GM23338 (cell line): ENCODE measurements around the gene C6orf89.

ENCODE experiments used
- CREB1 ChIP-seq: fragments of 250-450 bp; sonication (Bioruptor Pico); IDR thresholded peaks from 2 replicates; pipeline ENCODE4 v1.5.0; 2020; ENCODE audit warnings: low read depth, mild to moderate bottlenecking, moderate library complexity
- EZH2 ChIP-seq: fragments of 200-600 bp; sonication (generic); IDR thresholded peaks from one replicate; pipeline ENCODE4 v1.8.0; 2017; ENCODE audit warnings: antibody characterized with exemption, mild to moderate bottlenecking, low read depth; ENCODE audit not compliant: unreplicated experiment
- EZH2phosphoT487 ChIP-seq: fragments of 200-600 bp; sonication (generic); IDR thresholded peaks from one replicate; pipeline ENCODE4 v1.8.1; 2018; ENCODE audit warnings: antibody characterized with exemption; ENCODE audit not compliant: unreplicated experiment
- JUNB ChIP-seq: IDR thresholded peaks from one replicate; pipeline ENCODE4 v1.6.1; 2016; ENCODE audit warnings: antibody characterized with exemption; ENCODE audit not compliant: unreplicated experiment
- POLR2AphosphoS5 ChIP-seq: IDR thresholded peaks from 2 replicates; pipeline ENCODE4 v1.6.1; 2016; ENCODE audit warnings: antibody characterized with exemption, low read depth
- STAT1 ChIP-seq: IDR thresholded peaks from one replicate; pipeline ENCODE4 v1.6.1; 2016; ENCODE audit warnings: antibody characterized with exemption; ENCODE audit not compliant: unreplicated experiment
- TF ChIP-seq, protein P1 (sequence below), 2 experiments: fragments of 200-600 bp in 1 of 2; sonication (generic) in 1 of 2; conservative IDR thresholded peaks; 2 replicates each; pipeline versions ENCODE4 v1.5.1 to v1.6.1; 2016 to 2017; ENCODE audit warnings: antibody characterized with exemption in 2 of 2, low read depth in 2 of 2, mild to moderate bottlenecking in 2 of 2, moderate library complexity in 1 of 2
- TF ChIP-seq, protein P2 (sequence below): IDR thresholded peaks from one replicate; pipeline ENCODE4 v1.6.1; 2018; ENCODE audit warnings: antibody characterized with exemption; ENCODE audit not compliant: unreplicated experiment
- TF ChIP-seq, protein P3 (sequence below): IDR thresholded peaks from 2 replicates; pipeline ENCODE4 v1.6.1; 2016; ENCODE audit warnings: antibody characterized with exemption

DNA sequence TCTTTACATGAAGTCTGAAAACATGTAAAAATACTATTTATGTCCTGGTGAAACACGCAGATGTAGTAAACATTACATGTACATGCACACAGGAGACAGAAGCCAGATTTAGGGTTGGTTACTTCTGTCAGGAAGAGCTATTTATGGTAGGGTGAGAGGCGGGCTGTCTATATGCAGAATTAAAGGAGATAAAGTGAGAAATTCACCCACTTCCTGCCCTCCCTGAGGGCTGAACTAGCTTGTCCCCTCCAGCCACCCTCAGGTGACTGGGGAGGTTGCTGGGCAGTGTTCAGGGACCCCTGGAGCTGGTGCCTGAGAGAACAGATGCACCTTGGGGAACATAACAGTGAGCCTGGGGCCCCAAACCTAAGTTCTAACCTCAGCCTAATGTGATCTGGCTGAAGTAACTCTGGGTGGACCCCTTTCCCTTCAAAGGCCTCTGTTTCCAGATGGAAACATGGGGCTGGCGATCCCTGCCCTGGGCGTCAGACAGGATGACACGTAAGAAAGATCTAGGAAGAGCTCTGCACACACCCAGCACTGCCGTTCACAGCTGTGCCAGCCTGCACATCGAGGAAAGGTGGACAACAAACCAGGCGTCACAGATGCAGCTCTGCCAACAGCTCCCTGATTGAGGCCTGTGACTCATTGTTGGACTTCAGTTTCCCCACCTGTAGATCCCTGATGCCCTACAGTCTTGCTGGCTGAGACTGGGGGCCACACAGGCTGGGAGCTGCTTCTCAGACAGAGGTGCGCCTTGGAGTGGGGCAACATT lies 70.1 kb downstream of the C6orf89 start:
- TF ChIP-seq, protein P1, sequence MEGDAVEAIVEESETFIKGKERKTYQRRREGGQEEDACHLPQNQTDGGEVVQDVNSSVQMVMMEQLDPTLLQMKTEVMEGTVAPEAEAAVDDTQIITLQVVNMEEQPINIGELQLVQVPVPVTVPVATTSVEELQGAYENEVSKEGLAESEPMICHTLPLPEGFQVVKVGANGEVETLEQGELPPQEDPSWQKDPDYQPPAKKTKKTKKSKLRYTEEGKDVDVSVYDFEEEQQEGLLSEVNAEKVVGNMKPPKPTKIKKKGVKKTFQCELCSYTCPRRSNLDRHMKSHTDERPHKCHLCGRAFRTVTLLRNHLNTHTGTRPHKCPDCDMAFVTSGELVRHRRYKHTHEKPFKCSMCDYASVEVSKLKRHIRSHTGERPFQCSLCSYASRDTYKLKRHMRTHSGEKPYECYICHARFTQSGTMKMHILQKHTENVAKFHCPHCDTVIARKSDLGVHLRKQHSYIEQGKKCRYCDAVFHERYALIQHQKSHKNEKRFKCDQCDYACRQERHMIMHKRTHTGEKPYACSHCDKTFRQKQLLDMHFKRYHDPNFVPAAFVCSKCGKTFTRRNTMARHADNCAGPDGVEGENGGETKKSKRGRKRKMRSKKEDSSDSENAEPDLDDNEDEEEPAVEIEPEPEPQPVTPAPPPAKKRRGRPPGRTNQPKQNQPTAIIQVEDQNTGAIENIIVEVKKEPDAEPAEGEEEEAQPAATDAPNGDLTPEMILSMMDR (conservative IDR thresholded peaks at IDR 0.05; ENCODE audit: low read depth in 2 of 2) = no peak
- no peak for TF ChIP-seq EZH2phosphoT487
- no peak for TF ChIP-seq EZH2
- TF ChIP-seq, protein P2, sequence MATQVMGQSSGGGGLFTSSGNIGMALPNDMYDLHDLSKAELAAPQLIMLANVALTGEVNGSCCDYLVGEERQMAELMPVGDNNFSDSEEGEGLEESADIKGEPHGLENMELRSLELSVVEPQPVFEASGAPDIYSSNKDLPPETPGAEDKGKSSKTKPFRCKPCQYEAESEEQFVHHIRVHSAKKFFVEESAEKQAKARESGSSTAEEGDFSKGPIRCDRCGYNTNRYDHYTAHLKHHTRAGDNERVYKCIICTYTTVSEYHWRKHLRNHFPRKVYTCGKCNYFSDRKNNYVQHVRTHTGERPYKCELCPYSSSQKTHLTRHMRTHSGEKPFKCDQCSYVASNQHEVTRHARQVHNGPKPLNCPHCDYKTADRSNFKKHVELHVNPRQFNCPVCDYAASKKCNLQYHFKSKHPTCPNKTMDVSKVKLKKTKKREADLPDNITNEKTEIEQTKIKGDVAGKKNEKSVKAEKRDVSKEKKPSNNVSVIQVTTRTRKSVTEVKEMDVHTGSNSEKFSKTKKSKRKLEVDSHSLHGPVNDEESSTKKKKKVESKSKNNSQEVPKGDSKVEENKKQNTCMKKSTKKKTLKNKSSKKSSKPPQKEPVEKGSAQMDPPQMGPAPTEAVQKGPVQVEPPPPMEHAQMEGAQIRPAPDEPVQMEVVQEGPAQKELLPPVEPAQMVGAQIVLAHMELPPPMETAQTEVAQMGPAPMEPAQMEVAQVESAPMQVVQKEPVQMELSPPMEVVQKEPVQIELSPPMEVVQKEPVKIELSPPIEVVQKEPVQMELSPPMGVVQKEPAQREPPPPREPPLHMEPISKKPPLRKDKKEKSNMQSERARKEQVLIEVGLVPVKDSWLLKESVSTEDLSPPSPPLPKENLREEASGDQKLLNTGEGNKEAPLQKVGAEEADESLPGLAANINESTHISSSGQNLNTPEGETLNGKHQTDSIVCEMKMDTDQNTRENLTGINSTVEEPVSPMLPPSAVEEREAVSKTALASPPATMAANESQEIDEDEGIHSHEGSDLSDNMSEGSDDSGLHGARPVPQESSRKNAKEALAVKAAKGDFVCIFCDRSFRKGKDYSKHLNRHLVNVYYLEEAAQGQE = no peak
- TF ChIP-seq, protein P3, sequence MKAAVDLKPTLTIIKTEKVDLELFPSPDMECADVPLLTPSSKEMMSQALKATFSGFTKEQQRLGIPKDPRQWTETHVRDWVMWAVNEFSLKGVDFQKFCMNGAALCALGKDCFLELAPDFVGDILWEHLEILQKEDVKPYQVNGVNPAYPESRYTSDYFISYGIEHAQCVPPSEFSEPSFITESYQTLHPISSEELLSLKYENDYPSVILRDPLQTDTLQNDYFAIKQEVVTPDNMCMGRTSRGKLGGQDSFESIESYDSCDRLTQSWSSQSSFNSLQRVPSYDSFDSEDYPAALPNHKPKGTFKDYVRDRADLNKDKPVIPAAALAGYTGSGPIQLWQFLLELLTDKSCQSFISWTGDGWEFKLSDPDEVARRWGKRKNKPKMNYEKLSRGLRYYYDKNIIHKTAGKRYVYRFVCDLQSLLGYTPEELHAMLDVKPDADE = no peak
- TF ChIP-seq STAT1 = no peak
- TF ChIP-seq POLR2AphosphoS5 = no peak
- no peak for TF ChIP-seq JUNB
- TF ChIP-seq CREB1 = no peak
